ENCODE results near the gene AUTS2.

AUTS2 gene

DNA sequence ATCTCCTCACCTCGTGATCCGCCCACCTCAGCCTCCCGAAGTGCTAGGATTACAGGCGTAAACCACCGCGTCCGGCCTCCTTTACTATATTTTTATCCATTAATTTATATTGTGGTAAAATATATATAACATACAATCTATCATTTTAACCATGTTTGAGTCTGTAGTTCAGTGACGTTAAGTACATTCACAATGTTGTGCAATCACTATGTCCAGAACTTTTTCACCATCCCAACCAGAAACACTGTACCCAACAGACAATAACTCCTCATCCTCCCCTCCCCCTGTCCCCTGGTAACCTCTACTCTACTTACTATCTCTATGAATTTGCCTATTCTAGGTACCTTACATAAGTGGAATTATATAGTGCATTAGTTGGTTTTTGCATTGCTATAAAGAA, 1236.1 kb downstream of the AUTS2 start:
- no peak for DNase-seq (ENCODE audit: low spot score)

DNA sequence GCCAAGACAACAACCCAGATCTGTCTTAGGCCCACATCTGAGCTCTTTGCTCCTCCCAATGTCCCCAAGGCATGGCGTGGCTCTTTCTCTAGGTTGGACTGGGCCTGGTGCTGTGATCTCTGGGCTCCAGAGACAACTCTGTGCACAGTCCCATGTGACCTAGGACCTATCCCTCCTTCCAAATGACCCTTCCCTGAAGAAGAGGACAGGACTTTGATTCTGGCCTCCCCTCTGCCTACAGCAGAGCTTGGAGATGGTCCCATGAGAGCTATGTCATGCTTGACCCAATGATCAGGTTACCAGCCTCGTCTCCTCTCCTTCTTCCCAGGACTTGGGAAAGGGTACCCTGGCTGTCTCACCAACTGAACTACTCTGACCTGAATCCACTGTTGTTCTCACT, 1237.4 kb downstream of the AUTS2 start:
- DNase-seq (ENCODE audit: low spot score) = no peak

DNA sequence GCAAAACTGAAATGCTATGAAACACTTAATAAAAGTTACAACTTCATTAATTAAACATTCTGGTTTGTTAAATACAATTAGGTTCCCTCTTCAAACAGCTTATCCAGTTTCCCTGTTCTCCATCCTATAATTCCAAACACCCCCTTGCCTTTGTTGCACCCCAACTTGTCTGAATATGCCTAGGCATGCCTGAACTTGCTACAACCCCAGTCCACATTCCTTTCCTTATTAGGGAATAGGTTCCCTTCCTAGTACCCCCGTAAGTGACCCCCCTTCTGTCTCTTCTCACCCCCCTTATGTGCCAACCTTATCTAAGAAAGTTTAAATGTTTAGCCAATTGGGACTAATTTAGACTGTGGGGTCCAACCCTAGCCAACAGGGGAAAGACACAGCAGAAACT, 1238.0 kb downstream of the AUTS2 start:
- DNase-seq (ENCODE audit: low spot score) = no peak

DNA sequence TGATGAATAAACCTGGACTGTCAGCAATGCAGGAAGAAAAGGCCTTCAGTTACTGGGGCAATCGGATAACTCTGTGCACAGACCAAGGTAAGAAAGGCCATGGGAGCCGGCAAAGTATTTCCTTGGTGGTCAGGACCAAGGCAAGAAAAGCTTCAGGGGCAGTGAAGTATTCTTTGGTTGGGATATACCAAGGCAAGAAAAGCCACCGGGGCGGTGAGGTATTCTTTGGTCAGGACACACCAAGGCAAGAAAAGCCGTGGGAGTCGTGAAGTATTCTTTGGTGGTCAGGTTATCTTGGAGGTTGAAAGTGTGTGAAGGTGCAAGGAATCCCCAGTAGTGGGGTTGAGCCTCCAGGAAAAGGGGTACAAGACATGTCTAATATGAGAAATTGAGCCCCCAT, 1238.7 kb downstream of the AUTS2 start:
- no peak for DNase-seq (ENCODE audit: low spot score)

DNA sequence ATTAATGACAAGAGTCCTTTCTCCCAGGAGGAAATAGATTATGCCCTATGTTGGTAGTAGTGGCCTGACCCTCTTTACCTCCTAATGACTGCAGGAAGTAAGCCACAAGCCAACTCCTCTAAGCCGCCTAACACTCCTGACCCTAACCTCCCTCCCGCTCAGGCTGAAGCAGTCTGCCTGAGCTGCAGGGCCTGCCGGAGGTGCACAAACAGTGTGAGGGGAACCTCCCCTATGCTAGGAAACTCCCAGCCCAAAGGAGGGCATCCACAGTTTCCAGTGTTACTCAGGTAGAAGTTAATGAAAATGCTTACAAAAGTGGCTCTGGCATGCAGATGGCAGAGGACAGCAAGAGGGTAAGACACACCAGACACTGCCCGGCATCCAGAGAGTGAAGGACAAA, 1239.3 kb downstream of the AUTS2 start:
- DNase-seq (ENCODE audit: low spot score) = no peak

DNA sequence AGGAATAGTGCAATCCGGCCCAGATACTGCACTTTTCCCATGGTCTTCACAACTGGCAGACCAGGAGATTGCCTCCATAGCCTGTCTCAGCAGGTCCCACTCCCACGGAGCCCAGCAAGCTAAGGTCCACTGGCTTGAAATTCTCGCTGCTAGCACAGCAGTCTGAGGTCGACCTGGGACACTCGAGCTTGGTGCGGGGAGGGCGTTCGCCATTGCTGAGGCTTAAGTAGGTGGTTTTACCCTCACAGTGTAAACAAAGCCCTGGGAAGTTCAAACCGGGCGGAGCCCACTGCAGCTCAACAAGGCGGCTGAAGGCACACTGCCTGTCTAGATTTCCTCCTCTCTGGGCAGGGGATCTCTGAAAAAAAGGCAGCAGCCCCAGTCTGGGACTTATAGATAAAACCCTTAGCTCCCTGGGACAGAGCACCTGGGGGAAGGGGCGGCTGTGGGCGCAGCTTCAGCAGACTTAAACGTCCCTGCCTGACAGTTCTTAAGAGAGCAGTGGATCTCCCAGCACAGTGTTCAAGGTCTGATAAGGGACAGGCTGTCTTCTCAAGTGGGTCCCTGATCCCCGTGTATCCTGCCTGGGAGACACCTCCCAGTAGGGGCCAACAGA, 1240.1 kb downstream of the AUTS2 start:
- no peak for DNase-seq (ENCODE audit: low spot score)

All from COLO829 (cell line).